Large intestine (tissue), 3 donors: ENCODE results near the gene BRD1. TPM values are rescaled to one million over a fixed set of nuclear protein-coding genes. Genes with fewer than 3 reads are reported as not detected.
"Not testable (repeated sequence)": the region's sequence is repeated elsewhere in the genome, so short reads cannot be mapped to it uniquely, and the experiment has no call there.

Experiments
- DNase-seq, 2 donors: peaks; one replicate each; pipeline versions ENCODE4 v3.0.0 to v3.0.0-alpha.2; 2013
- H3K27ac ChIP-seq: one replicate; pipeline ENCODE4 v1.5.1; 2013; ENCODE audit warnings: low read length
- H3K27me3 ChIP-seq: 2 replicates; pipeline ENCODE4 v1.6.1; 2013; ENCODE audit warnings: low read length; ENCODE audit not compliant: control insufficient read depth, insufficient read depth
- H3K36me3 ChIP-seq: 2 replicates; pipeline ENCODE4 v1.6.1; 2013; ENCODE audit warnings: low read length; ENCODE audit not compliant: control insufficient read depth, insufficient read depth
- H3K4me1 ChIP-seq: one replicate; pipeline ENCODE4 v1.6.1; 2013; ENCODE audit warnings: low read length; ENCODE audit not compliant: control insufficient read depth, insufficient read depth
- H3K4me3 ChIP-seq: one replicate; pipeline ENCODE4 v1.5.1; 2013; ENCODE audit warnings: low read length
- H3K9me3 ChIP-seq: one replicate; pipeline ENCODE4 v1.6.1; 2013; ENCODE audit warnings: mild to moderate bottlenecking, low read depth, low read length, moderate library complexity; ENCODE audit not compliant: control insufficient read depth
- WGBS: methylation state at CpG from one replicate; pipeline ENCODE4 v1.1.5; 2013; ENCODE audit warnings: low lambda C conversion rate; ENCODE audit not compliant: insufficient coverage; 5-methylcytosine and 5-hydroxymethylcytosine counted together
- polyA plus RNA-seq: library from polyadenylated mRNA; unstranded; fragments of 120-200 nt; gene quantifications from one replicate; pipeline ENCODE4 v1.2.1, GENCODE V29; 2013

Gene BRD1
- polyA plus RNA-seq, 1 donor = 36.8 TPM

GRCh38 chr22:49853981-49854831 is 26.5 kb upstream of the BRD1 start:
- 0% methylated on average over 2 of the region's 101 CpGs for WGBS
- Histone ChIP-seq H3K4me3 (peak overlapping the region; percentile 61), H3K9me3 (no peaks in the 10 kb centered on the region), H3K27me3 (peaks cover 15% of the 10 kb centered on the region), H3K4me1 (peaks cover 25% of the 10 kb centered on the region), H3K27ac (peak overlapping the region; percentile 52), H3K36me3 (peaks cover 7% of the 10 kb centered on the region)
- peak in 1 of 2 donors; percentile 58 for DNase-seq

- Histone ChIP-seq H3K4me3 (peak within 1 kb of the TSS; percentile 66), H3K36me3 (peaks cover 7% of the 10 kb centered on the region), H3K27ac (peak within 1 kb of the TSS; percentile 99), H3K4me1 (peaks cover 25% of the 10 kb centered on the region), H3K9me3 (no peaks in the 10 kb centered on the region), H3K27me3 (peaks cover 24% of the 10 kb centered on the region)
- no CpG with 5 or more reads among the region's 127 CpGs for WGBS
- peak; percentile 97 to 98 for DNase-seq
These were observed 25.5 kb upstream of the BRD1 start, which contains the start of gene ZBED4 for GRCh38 chr22:49852898-49853894. Gene ZBED4, plus strand, starts transcription at chr22:49853844. Its CDS starts 29,819 bp downstream, at chr22:49883663.

- not testable (repeated sequence) for H3K36me3 ChIP-seq, H3K9me3 ChIP-seq, DNase-seq
- Histone ChIP-seq H3K4me3 (peak overlapping the region; percentile 66), H3K4me1 (peaks cover 25% of the 10 kb centered on the region), H3K27me3 (peaks cover 31% of the 10 kb centered on the region), H3K27ac (peak overlapping the region; percentile 99)
- WGBS = no CpG with 5 or more reads among the region's 13 CpGs
These were observed 24.9 kb upstream of the BRD1 start for GRCh38 chr22:49852568-49852897.

DNA sequence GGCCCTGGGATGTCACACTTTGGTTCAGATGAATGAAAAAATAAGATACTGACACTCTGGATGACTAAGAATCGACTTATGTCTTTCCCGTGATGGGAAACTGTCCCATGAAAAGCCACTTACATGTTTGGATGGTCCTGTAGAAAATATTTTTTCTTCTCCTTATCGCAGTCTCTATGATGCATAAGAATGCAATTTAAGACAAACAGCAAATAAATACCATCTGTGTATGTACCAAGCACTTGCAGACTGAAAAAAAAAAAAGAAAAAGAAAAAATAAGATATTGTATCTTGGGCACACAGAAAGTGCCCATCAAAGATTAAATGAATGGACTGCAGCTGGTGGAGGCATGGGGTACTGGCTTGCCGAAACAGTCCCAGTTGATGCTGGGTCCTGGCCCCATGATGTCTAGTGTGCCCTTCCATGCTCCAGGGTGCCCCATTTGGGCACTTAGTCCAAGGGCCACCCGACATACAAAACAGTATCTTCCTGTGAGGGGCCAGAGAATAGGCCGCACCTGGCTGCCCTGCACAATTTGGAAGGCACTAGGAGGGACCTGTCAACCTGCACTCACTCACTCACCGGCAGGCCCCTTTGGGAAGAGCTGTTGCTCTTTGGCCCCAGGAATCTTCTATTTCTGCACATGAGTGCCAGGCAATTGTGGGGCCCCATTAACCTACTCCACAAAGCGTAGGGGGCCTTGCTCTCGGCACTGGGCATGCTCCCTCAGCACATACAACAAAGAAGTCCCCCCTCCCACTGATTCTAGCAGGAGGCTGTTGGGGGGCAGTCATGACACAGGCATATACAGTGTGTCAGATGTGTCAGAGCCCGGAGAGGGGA is 23.5 kb upstream of the BRD1 start:
- Histone ChIP-seq H3K9me3 (no peaks in the 10 kb centered on the region), H3K4me1 (peaks cover 23% of the 10 kb centered on the region), H3K36me3 (no peaks in the 10 kb centered on the region), H3K27ac (peak overlapping the region; percentile 99), H3K4me3 (no peak overlapping the region), H3K27me3 (peaks cover 42% of the 10 kb centered on the region)
- DNase-seq = peak; percentile 72 to 89
- WGBS = 50% methylated on average over 2 of the region's 10 CpGs

GRCh38 chr22:49850021-49850911 is 22.6 kb upstream of the BRD1 start:
- DNase-seq = no peak
- WGBS = no CpG with 5 or more reads among the region's 31 CpGs
- Histone ChIP-seq H3K4me1 (peaks cover 18% of the 10 kb centered on the region), H3K4me3 (peak overlapping the region; percentile 31), H3K27me3 (peaks cover 51% of the 10 kb centered on the region), H3K36me3 (no peaks in the 10 kb centered on the region), H3K27ac (no peak overlapping the region), H3K9me3 (no peaks in the 10 kb centered on the region)

DNA sequence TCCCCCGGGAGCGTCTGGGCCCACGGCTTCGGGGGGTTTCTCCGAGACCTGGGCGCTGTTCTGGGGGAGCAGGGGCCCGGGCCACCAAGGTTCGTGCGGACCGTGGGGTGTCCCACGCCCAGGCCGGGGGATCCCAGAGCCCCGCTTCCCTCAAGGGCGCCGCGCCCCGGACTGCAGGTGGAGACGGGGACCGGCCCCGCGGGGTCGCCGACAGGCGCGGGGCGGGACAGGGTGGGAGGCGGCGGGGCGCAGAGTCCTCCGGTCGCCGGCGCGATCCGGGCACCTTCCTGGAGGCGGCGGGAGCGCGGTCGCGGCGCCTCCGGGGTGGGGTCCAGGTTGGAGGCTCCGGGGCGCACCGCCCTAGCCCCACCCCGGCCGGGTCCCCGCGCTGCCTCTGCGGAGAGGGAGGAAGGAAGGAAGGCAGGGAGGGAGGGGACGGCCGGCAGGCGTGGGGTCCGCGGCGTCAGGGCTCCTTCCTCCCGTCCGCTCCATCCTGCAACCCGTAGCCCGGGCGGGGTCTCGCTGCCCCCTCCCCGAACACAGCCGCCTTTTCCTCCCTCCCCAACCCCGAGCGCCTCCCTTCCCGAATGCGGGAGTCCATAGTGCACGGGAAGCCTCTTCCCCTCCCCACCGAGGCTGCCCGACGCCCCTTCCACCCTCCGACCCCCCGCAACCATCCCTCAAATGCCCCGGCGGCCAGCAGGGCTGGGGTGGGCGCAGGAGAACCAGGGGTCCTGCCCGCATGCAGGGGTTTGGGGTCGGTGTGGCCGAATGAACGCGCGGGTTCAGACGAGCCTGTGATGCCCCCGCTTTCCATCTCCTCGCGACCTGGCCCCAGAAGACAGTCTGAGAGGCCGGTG is 21.7 kb upstream of the BRD1 start:
- Histone ChIP-seq H3K4me3 (peak overlapping the region; percentile 31), H3K36me3 (no peaks in the 10 kb centered on the region), H3K27me3 (peaks cover 58% of the 10 kb centered on the region), H3K27ac (no peak overlapping the region), H3K4me1 (peaks cover 18% of the 10 kb centered on the region), H3K9me3 (no peaks in the 10 kb centered on the region)
- WGBS = no CpG with 5 or more reads among the region's 89 CpGs
- peak in 1 of 2 donors; percentile 32 for DNase-seq

GRCh38 chr22:49848690-49849160 is 21.1 kb upstream of the BRD1 start:
- peaks cover 58% of the 10 kb centered on the region for H3K27me3 ChIP-seq
- H3K4me3 ChIP-seq = peak overlapping the region; percentile 33
- DNase-seq = no peak
- WGBS = no CpG with 5 or more reads among the region's 51 CpGs
- no peaks in the 10 kb centered on the region for H3K36me3 ChIP-seq
- H3K4me1 ChIP-seq = peaks cover 18% of the 10 kb centered on the region
- H3K27ac ChIP-seq = no peak overlapping the region
- H3K9me3 ChIP-seq = no peaks in the 10 kb centered on the region

GRCh38 chr22:49847751-49848689 is 20.3 kb upstream of the BRD1 start:
- no peaks in the 10 kb centered on the region for H3K9me3 ChIP-seq
- H3K4me3 ChIP-seq = peak overlapping the region; percentile 33
- peak in 1 of 2 donors; percentile 48 for DNase-seq
- H3K27ac ChIP-seq = no peak overlapping the region
- peaks cover 18% of the 10 kb centered on the region for H3K4me1 ChIP-seq
- H3K36me3 ChIP-seq = no peaks in the 10 kb centered on the region
- H3K27me3 ChIP-seq = peaks cover 58% of the 10 kb centered on the region
- no CpG with 5 or more reads among the region's 64 CpGs for WGBS
